Mesendoderm (in vitro differentiated cells): ENCODE measurements around the gene CARMIL1.
"Not testable (repeated sequence)": the region's sequence is repeated elsewhere in the genome, so short reads cannot be mapped to it uniquely, and the experiment has no call there.

Source experiments
- DNase-seq: peaks from one replicate; pipeline ENCODE4 v3.0.0; 2013
- H2AK5ac ChIP-seq: 2 replicates; pipeline ENCODE4 v1.6.1; 2013; ENCODE audit warnings: low read length, inconsistent platforms
- H2BK120ac ChIP-seq: 2 replicates; pipeline ENCODE4 v1.6.1; 2013; ENCODE audit warnings: low read depth, mild to moderate bottlenecking, low read length, moderate library complexity, mixed read lengths
- H2BK15ac ChIP-seq: replicated peaks from 2 replicates; pipeline ENCODE4 v1.6.1; 2013; ENCODE audit warnings: low read depth, mild to moderate bottlenecking, moderate library complexity
- H2BK5ac ChIP-seq: 2 replicates; pipeline ENCODE4 v1.6.1; 2013; ENCODE audit warnings: low read length, inconsistent platforms
- H3K18ac ChIP-seq: 2 replicates; pipeline ENCODE4 v1.6.1; 2013; ENCODE audit warnings: mild to moderate bottlenecking, low read length, mixed read lengths
- H3K23ac ChIP-seq: one replicate; pipeline ENCODE4 v1.6.1; 2013; ENCODE audit warnings: low read length
- H3K27ac ChIP-seq: 2 replicates; pipeline ENCODE4 v1.5.1; 2013; ENCODE audit warnings: low read depth, mild to moderate bottlenecking, inconsistent platforms, low read length, moderate library complexity
- H3K27me3 ChIP-seq: 2 replicates; pipeline ENCODE4 v1.6.1; 2013; ENCODE audit warnings: low read length, control low read depth, mild to moderate bottlenecking, inconsistent platforms; ENCODE audit not compliant: insufficient read depth, poor library complexity
- H3K36me3 ChIP-seq: 2 replicates; pipeline ENCODE4 v1.6.1; 2013; ENCODE audit warnings: low read length, inconsistent platforms; ENCODE audit not compliant: control insufficient read depth, insufficient read depth
- H3K4ac ChIP-seq: one replicate; pipeline ENCODE4 v1.6.1; 2013; ENCODE audit warnings: low read depth, mild to moderate bottlenecking, low read length, moderate library complexity
- H3K4me1 ChIP-seq: 2 replicates; pipeline ENCODE4 v1.6.1; 2013; ENCODE audit warnings: low read depth, low read length, inconsistent platforms; ENCODE audit not compliant: control insufficient read depth
- H3K4me2 ChIP-seq: 2 replicates; pipeline ENCODE4 v1.6.1; 2013; ENCODE audit warnings: low read length
- H3K4me3 ChIP-seq: 2 replicates; pipeline ENCODE4 v1.5.1; 2013; ENCODE audit warnings: mild to moderate bottlenecking, low read length
- H3K56ac ChIP-seq: one replicate; pipeline ENCODE4 v1.6.1; 2013; ENCODE audit warnings: low read length
- H3K79me1 ChIP-seq: 2 replicates; pipeline ENCODE4 v1.6.1; 2013; ENCODE audit warnings: low read length, inconsistent platforms
- H3K79me2 ChIP-seq: 2 replicates; pipeline ENCODE4 v1.6.1; 2013; ENCODE audit warnings: mild to moderate bottlenecking, low read length; ENCODE audit not compliant: control insufficient read depth, insufficient read depth
- H3K9ac ChIP-seq: 2 replicates; pipeline ENCODE4 v1.6.1; 2013; ENCODE audit warnings: low read length, inconsistent platforms
- H4K5ac ChIP-seq: one replicate; pipeline ENCODE4 v1.6.1; 2013; ENCODE audit warnings: low read length
- H4K8ac ChIP-seq: one replicate; pipeline ENCODE4 v1.6.1; 2013; ENCODE audit warnings: low read depth, mild to moderate bottlenecking, control low read depth, low read length, moderate library complexity
- WGBS: extraction: QIAGEN DNeasy Blood & Tissue Kit; methylation state at CpG from one replicate; pipeline ENCODE4 v1.1.7; 2013; ENCODE audit warnings: low lambda C conversion rate, missing lambda C conversion rate; ENCODE audit not compliant: insufficient coverage; ENCODE audit errors: extremely low coverage; 5-methylcytosine and 5-hydroxymethylcytosine counted together

The CARMIL1 gene

DNA sequence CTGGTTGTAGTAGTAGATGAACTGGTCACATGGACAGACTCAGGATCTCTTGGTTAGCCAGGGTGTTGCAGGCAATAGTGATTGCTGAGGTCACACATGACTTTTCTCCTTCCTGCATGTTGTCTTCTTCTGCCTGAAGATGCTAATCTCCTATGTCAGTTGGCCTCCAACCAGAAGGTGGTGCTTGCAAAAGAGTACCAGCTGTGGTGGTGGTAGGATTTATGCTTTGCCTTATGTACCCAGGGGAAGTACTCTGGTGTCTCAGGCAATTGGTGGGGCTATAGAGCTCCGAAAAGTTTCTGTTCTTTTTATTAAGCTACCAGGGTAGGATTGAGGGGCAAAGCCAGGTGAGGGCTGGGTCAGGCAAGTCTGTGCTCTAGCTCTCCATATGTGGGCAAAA, 98.5 kb downstream of the CARMIL1 start:
- no peaks in the 10 kb centered on the region for H3K27me3 ChIP-seq
- no peak overlapping the region for H4K8ac ChIP-seq
- H2BK5ac ChIP-seq, result no peak overlapping the region
- H3K4me3 ChIP-seq, result no peak overlapping the region
- no peak for DNase-seq
- no peak overlapping the region for H2BK120ac ChIP-seq
- H2AK5ac ChIP-seq, result no peak overlapping the region
- H3K18ac ChIP-seq, result no peak overlapping the region
- no peaks in the 10 kb centered on the region for H3K4me1 ChIP-seq
- peaks cover 15% of the 10 kb centered on the region for H3K79me1 ChIP-seq
- H3K56ac ChIP-seq, result no peak overlapping the region
- no peaks in the 10 kb centered on the region for H3K36me3 ChIP-seq
- H2BK15ac ChIP-seq, result no peak overlapping the region
- no peak overlapping the region for H3K4me2 ChIP-seq
- WGBS, result no CpG with 5 or more reads among the region's 1 CpG
- no peak overlapping the region for H3K9ac ChIP-seq
- H3K4ac ChIP-seq, result no peak overlapping the region
- no peak overlapping the region for H3K27ac ChIP-seq
- H4K5ac ChIP-seq, result no peak overlapping the region
- peaks cover 4% of the 10 kb centered on the region for H3K79me2 ChIP-seq
- no peak overlapping the region for H3K23ac ChIP-seq

DNA sequence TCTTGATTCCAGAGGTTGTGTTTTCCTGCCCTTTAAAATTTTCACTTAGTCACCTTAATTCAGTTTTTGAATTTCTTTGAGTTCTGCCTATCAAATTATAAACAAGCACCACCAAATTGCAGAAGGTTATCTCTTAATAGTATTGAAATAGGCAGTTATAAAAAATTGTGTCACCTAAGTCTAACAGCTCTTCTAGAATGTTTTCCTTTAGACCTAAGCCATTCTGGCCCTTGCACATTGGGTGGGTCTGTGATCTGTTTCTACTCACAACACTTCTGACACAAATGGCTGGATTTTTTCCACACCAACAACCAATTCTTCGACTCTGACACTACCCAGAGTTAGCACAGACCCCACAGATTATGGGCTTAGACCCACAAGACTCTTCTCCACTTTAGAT, 101.9 kb downstream of the CARMIL1 start:
- H3K56ac ChIP-seq, result no peak overlapping the region
- no peak overlapping the region for H2BK120ac ChIP-seq
- no peaks in the 10 kb centered on the region for H3K4me1 ChIP-seq
- H3K79me2 ChIP-seq, result peaks cover 4% of the 10 kb centered on the region
- no peak overlapping the region for H2BK5ac ChIP-seq
- H3K27me3 ChIP-seq, result no peaks in the 10 kb centered on the region
- no peak overlapping the region for H2AK5ac ChIP-seq
- H3K4me3 ChIP-seq, result no peak overlapping the region
- no CpG with 5 or more reads among the region's 1 CpG for WGBS
- no peak overlapping the region for H3K4me2 ChIP-seq
- no peak overlapping the region for H3K18ac ChIP-seq
- H3K4ac ChIP-seq, result no peak overlapping the region
- H3K79me1 ChIP-seq, result peaks cover 18% of the 10 kb centered on the region
- DNase-seq, result no peak
- H3K27ac ChIP-seq, result no peak overlapping the region
- no peaks in the 10 kb centered on the region for H3K36me3 ChIP-seq
- no peak overlapping the region for H3K23ac ChIP-seq
- H4K8ac ChIP-seq, result no peak overlapping the region
- no peak overlapping the region for H4K5ac ChIP-seq
- H2BK15ac ChIP-seq, result no peak overlapping the region
- no peak overlapping the region for H3K9ac ChIP-seq

DNA sequence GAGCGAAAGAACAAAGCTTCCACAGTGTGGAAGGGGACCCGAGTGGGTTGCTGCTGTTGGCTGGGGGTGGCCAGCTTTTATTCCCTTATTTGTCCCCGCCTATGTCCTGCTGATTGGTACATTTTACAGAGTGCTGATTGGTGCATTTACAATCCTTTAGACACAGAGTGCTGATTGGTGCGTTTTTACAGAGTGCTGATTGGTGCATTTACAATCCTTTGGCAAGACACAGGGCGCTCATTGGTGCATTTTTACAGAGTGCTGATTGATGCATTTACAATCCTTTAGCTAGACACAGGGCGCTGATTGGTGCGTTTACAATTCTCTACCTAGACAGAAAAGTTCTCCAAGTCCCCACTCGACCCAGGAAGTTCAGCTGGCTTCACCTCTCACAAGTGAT, 103.3 kb downstream of the CARMIL1 start:
- not testable (repeated sequence) for H2AK5ac ChIP-seq, H3K4me2 ChIP-seq, H3K4me1 ChIP-seq, H3K27ac ChIP-seq, H3K18ac ChIP-seq, H3K36me3 ChIP-seq, H2BK120ac ChIP-seq, H3K9ac ChIP-seq, H2BK15ac ChIP-seq, H3K56ac ChIP-seq, DNase-seq, H3K79me2 ChIP-seq, H3K27me3 ChIP-seq, H4K8ac ChIP-seq, H2BK5ac ChIP-seq, H4K5ac ChIP-seq, H3K4me3 ChIP-seq, H3K23ac ChIP-seq, H3K4ac ChIP-seq
- no CpG with 5 or more reads among the region's 8 CpGs for WGBS
- peaks cover 14% of the 10 kb centered on the region for H3K79me1 ChIP-seq

DNA sequence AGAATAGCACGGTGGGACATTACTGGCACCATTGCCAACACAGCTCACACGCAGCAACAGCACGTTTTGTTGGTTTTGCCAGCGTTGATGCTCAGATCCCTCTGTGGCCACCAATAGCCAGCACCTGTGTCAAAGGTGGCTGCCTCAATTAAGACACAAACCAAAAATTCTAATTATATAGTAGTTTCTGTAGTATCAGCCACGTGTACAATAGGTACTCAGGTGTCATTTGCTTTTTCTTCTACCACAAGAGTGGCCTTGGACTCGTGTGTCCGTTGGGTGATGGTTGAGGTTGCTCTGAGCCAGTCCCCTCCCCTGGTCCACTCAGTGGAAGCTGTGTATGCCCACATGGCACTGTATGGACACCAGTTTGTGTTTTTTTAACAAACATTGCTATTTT, 105.1 kb downstream of the CARMIL1 start:
- Histone ChIP-seq H2BK5ac (no peak overlapping the region), H2BK120ac (no peak overlapping the region), H3K4me1 (no peaks in the 10 kb centered on the region), H3K9ac (no peak overlapping the region), H2AK5ac (no peak overlapping the region), H3K23ac (no peak overlapping the region), H3K18ac (no peak overlapping the region), H3K79me1 (peaks cover 10% of the 10 kb centered on the region), H3K79me2 (no peaks in the 10 kb centered on the region), H4K8ac (no peak overlapping the region), H3K36me3 (no peaks in the 10 kb centered on the region), H3K4ac (no peak overlapping the region), H3K4me3 (no peak overlapping the region), H3K56ac (no peak overlapping the region), H4K5ac (no peak overlapping the region), H3K27ac (no peak overlapping the region), H3K4me2 (no peak overlapping the region), H2BK15ac (no peak overlapping the region), H3K27me3 (no peaks in the 10 kb centered on the region)
- DNase-seq, result no peak
- WGBS, result no CpG with 5 or more reads among the region's 7 CpGs

DNA sequence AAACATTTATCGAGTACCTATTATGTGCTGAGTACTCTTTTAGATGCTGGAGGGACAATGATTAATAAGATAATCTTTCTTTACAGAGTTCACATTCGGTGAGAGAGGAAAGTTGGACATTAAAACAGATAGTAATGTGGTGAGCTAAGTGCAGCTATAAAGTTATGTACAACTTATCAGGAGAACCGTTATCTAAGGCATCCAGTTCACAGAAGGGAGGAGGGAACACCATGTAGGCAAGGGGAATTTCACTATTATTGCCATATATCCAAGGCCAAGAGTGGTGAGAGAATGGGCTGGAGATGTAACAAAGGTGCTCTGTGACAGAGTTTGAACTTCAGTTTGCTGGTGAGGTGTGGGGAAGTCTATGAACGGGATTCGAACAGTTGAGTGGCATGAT, 105.8 kb downstream of the CARMIL1 start:
- no peak overlapping the region for H3K9ac ChIP-seq
- no peak overlapping the region for H3K18ac ChIP-seq
- H3K23ac ChIP-seq, result no peak overlapping the region
- H3K4me2 ChIP-seq, result no peak overlapping the region
- peaks cover 10% of the 10 kb centered on the region for H3K79me1 ChIP-seq
- H2AK5ac ChIP-seq, result no peak overlapping the region
- WGBS, result no CpG with 5 or more reads among the region's 5 CpGs
- no peaks in the 10 kb centered on the region for H3K27me3 ChIP-seq
- H3K4me3 ChIP-seq, result no peak overlapping the region
- no peak overlapping the region for H2BK15ac ChIP-seq
- H3K4me1 ChIP-seq, result no peaks in the 10 kb centered on the region
- no peak for DNase-seq
- no peak overlapping the region for H4K8ac ChIP-seq
- no peaks in the 10 kb centered on the region for H3K36me3 ChIP-seq
- no peak overlapping the region for H2BK5ac ChIP-seq
- H3K79me2 ChIP-seq, result no peaks in the 10 kb centered on the region
- no peak overlapping the region for H2BK120ac ChIP-seq
- H3K27ac ChIP-seq, result no peak overlapping the region
- H4K5ac ChIP-seq, result no peak overlapping the region
- no peak overlapping the region for H3K56ac ChIP-seq
- no peak overlapping the region for H3K4ac ChIP-seq

DNA sequence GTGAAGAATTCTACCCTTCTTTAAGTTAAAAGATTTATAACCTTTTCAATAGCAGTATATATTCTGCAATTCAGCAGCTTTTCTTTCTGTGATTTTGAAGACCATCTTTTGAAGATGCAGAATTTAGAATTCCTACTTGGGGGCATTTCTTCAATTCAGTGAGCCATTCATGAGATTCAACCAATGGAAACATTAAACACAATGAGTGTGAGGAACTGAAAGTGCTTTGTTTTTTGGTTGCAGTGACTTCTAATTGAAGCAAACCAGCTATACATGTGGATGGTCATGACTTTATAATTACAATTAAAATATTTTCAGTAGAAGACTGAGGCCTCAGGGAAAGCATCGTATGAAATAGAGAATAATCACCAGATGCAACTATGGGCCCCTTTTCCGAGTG, 108.3 kb downstream of the CARMIL1 start:
- no peak overlapping the region for H3K4me2 ChIP-seq
- no peak overlapping the region for H2BK5ac ChIP-seq
- H3K56ac ChIP-seq, result no peak overlapping the region
- no peak overlapping the region for H4K8ac ChIP-seq
- peaks cover 9% of the 10 kb centered on the region for H3K79me1 ChIP-seq
- H3K18ac ChIP-seq, result no peak overlapping the region
- WGBS, result no CpG with 5 or more reads among the region's 2 CpGs
- H3K4ac ChIP-seq, result no peak overlapping the region
- no peaks in the 10 kb centered on the region for H3K27me3 ChIP-seq
- no peak overlapping the region for H4K5ac ChIP-seq
- H3K27ac ChIP-seq, result no peak overlapping the region
- no peaks in the 10 kb centered on the region for H3K79me2 ChIP-seq
- H3K23ac ChIP-seq, result no peak overlapping the region
- H3K9ac ChIP-seq, result no peak overlapping the region
- DNase-seq, result no peak
- no peak overlapping the region for H2BK15ac ChIP-seq
- H2BK120ac ChIP-seq, result no peak overlapping the region
- H2AK5ac ChIP-seq, result no peak overlapping the region
- H3K4me1 ChIP-seq, result no peaks in the 10 kb centered on the region
- H3K4me3 ChIP-seq, result no peak overlapping the region
- H3K36me3 ChIP-seq, result no peaks in the 10 kb centered on the region
